NB4 (cell line): ENCODE results near the gene PKNOX2.

Source experiments
- CTCF ChIP-seq: IDR thresholded peaks from one replicate; pipeline ENCODE4 v1.5.1; 2012; ENCODE audit warnings: low read depth, low read length
- MAX ChIP-seq: IDR thresholded peaks from 2 replicates; pipeline ENCODE4 v1.6.1; 2011; ENCODE audit warnings: low read depth, low read length
- POLR2A ChIP-seq: IDR thresholded peaks from 2 replicates; pipeline ENCODE4 v1.6.1; 2011; ENCODE audit warnings: mild to moderate bottlenecking; ENCODE audit not compliant: insufficient read length; ENCODE audit errors: extremely low read depth

- TF ChIP-seq CTCF (no peak), MAX (no peak), POLR2A (no peak)
Observed at GRCh38 chr11:125225401-125225800, 60.9 kb downstream of the PKNOX2 start.
